Astrocyte of the cerebellum (primary cell): ENCODE measurements around the gene CDX2.

Experiments
- DNase-seq: peaks from one replicate; pipeline ENCODE4 v3.0.0-alpha.2; 2011; ENCODE audit warnings: low read depth
- H3K4me3 ChIP-seq: 2 replicates; pipeline ENCODE4 v1.5.1; 2011; ENCODE audit warnings: mild to moderate bottlenecking, low read depth, low read length, moderate library complexity
- in situ Hi-C: cut with HindIII; loops from 2 replicates; pipeline ENCODE4 v1.10.0; 2017; ENCODE audit warnings: low sequenced_read_pairs
- TF ChIP-seq, protein P1 (sequence below): IDR thresholded peaks from 2 replicates; pipeline ENCODE4 v1.5.1; 2012; ENCODE audit warnings: low read length, low read depth, moderate library complexity, mild to moderate bottlenecking; ENCODE audit errors: missing control alignments

Gene CDX2

DNA sequence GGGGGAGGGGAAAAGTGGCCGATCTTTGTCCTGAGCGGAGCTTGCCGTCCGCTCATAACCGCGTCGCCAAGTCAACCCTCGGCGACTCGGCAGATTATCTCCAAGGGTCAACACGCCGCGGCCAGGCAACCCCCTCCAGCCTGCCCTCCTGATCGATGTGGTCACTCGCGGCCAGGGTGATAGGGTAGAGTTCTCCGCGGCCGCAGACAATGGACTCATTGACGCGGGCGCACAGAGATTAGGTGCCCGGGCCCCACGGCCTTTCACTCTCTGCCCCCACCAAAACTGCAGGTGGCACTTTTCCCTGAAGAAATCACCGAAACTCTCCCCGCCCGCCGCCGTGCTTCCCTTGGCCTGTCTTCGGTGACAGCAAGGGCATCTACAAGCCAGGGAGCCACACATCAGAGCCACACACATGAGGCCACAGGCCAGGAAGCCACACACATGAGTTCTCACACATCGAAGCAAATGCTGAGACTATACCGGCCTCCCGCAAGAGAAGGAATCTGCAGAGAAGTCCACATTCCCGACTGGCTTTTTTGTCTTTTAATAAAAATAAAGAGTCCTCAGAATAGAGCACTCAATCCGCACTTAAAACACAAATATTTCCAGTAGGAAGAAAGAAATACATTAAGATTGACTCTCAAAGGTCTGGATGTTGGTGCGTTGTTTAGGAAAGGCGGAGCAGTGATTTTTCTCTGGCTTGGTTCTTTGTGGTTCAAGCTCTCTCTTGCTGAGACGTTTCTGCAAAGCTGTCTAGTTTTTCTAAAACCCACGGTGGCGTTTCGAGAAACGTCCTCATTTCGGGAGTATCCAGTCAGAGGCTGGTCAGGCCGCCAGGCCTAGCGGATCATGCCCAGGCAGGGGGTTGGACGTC is 50.8 kb downstream of the CDX2 start:
- no peak overlapping the region for H3K4me3 ChIP-seq
- TF ChIP-seq, protein P1, sequence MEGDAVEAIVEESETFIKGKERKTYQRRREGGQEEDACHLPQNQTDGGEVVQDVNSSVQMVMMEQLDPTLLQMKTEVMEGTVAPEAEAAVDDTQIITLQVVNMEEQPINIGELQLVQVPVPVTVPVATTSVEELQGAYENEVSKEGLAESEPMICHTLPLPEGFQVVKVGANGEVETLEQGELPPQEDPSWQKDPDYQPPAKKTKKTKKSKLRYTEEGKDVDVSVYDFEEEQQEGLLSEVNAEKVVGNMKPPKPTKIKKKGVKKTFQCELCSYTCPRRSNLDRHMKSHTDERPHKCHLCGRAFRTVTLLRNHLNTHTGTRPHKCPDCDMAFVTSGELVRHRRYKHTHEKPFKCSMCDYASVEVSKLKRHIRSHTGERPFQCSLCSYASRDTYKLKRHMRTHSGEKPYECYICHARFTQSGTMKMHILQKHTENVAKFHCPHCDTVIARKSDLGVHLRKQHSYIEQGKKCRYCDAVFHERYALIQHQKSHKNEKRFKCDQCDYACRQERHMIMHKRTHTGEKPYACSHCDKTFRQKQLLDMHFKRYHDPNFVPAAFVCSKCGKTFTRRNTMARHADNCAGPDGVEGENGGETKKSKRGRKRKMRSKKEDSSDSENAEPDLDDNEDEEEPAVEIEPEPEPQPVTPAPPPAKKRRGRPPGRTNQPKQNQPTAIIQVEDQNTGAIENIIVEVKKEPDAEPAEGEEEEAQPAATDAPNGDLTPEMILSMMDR: no peak
- DNase-seq: no peak
- in situ Hi-C loops: no loop called here

DNA sequence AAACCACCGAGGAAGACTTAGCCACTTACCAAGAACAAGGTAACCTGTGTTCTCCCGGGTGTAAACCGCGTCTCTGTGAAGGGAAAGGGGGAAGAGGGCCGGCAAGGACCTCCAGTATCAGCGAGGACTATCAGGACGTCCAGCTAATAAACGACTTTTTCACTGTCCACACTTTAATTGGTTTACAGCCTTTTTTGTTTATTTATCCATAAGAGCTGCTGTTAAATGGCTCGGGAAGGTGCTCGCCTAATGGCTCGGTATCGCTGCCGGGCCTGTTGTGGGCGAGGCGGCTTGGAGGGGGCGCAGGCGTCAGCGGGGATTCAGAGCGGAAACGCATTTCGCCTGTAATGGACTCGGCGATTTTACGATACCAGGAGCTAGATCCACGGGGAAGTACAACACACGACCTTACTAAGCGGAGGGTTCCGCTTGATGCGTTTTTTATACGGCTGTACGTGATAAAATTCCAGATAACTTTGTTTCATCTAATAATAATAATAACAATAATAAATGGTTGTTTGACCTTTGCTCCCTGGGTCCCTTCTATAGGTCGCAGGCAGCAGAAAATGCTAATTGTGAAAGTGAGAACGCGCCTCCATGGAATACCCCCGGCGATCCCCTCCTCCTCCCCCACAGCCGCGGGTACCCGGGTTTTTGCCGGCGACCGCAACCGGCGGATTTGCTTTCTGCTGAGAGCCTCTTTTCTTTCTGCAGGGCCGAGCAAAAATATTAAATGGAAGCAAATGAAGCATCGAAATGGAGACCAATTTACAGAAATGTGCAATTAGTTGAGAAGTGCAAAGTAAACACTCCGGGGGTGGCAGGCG is 51.8 kb downstream of the CDX2 start:
- TF ChIP-seq, protein P1: no peak
- in situ Hi-C loops: no loop called here

DNA sequence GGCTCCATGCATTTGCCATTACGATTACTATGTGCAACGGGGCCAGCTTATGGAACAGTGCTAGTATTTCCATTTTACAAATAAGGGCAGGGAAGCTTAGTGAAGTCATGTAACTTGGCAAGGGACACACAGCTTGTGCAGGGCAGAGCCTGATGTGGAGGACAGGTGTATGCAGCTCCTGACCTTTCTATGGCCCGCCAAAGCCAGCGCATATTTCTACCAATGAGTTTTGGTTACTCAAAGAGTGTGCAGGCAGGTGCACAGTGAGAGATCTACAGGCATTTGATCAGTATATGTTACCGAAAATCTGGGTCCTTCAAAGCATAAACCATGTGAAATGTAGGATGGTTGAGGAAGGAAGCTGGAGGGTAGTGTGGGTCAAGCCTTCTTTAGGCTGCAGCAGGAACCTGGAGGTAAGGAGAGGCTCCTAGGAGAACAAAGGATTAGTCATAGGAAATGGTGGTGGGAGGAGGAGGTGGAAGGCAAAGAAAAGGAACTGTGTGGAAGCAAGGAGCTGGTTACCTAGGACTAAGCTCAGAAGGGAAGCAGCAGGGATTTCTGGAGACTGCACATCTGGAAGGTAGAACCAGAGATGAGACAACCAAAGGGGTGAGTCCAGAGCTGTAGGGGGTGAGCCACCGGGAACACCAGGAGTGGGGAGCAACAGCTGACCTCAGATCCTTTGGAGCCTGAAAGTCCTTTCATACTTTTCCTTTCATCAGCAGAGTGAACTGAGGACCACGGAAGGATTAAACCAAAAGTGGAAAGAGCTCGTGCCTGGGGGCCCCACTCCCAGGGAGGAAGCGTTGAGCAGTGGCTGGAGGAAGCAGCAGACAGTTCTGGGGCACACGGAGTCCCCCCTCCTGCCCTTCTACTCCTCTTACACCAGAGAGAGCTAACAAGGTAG is 53.6 kb downstream of the CDX2 start:
- DNase-seq: no peak
- TF ChIP-seq, protein P1: no peak
- in situ Hi-C loops: no loop called here
- H3K4me3 ChIP-seq: no peak overlapping the region

More for the DNA sequence above, 51.8 kb downstream of the CDX2 start:
- no peak overlapping the region for H3K4me3 ChIP-seq
- DNase-seq: no peak

DNA sequence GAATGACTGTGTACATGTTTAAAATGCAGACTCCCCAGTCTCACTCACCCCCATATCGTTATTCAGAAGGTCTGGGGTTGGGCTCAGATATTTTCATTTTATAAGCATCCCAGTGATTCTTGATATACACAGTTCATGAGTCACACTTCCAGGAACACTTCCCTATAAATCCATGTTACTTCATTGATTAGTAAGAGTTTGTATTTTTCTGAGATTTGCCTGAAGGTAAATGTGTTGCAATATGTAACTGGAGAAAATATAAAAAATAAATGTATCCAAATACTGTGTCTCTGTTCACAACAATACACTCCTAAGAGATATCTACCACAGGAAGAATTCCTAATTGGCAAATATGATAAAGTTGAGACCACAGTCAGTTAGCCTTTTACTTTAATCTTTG is 56.0 kb downstream of the CDX2 start:
- DNase-seq: no peak

DNA sequence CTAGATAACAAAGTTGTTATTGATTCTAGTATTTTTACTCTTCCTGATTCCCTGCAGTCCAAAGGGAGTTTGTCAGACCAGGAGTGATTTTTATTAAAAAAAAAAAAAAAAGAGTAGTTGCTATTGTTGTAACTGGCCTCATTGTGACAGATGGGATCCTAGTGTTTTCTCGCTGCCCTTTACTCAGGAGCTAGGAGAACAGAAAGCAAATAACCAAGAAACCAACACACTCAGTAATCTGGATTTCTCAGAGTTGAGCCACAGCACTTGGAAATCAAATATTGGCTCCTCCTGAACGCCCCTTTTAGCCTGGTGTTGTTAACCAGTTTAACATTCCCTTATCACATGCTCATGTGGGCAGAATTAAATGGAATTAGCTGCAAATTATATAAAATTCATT is 57.6 kb downstream of the CDX2 start:
- in situ Hi-C loops: no loop called here
- TF ChIP-seq, protein P1: no peak
- no peak overlapping the region for H3K4me3 ChIP-seq
- DNase-seq: no peak

More for the DNA sequence above, 56.0 kb downstream of the CDX2 start:
- TF ChIP-seq, protein P1: no peak
- no peak overlapping the region for H3K4me3 ChIP-seq
- in situ Hi-C loops: no loop called here
